GM21723 (cell line): ENCODE results near the gene SSH3.
"Not testable (repeated sequence)": the region's sequence is repeated elsewhere in the genome, so short reads cannot be mapped to it uniquely, and the experiment has no call there.

ENCODE experiments used
- ATAC-seq: cut with Tn5 transposase; IDR thresholded peaks from one replicate; pipeline ENCODE4 v1.9.1; 2021; ENCODE audit warnings: mild to moderate bottlenecking, moderate library complexity; ENCODE audit not compliant: unreplicated experiment

SSH3 gene

GRCh38 chr11:67310246-67311050 is 7.1 kb downstream of the SSH3 start:
- ATAC-seq: no peak

GRCh38 chr11:67311051-67311555 is 7.8 kb downstream of the SSH3 start:
- ATAC-seq: no peak

GRCh38 chr11:67311556-67312082 is 8.3 kb downstream of the SSH3 start:
- no peak for ATAC-seq

- no peak for ATAC-seq
Measured at GRCh38 chr11:67312187-67313021, 9.1 kb downstream of the SSH3 start.

- no peak for ATAC-seq
Measured at GRCh38 chr11:67313125-67313890, 10.0 kb downstream of the SSH3 start.

- ATAC-seq: no peak
Measured at GRCh38 chr11:67314218-67314617, 10.9 kb downstream of the SSH3 start.

GRCh38 chr11:67315325-67315909 is 12.1 kb downstream of the SSH3 start:
- no peak for ATAC-seq

- ATAC-seq: no peak
Measured at GRCh38 chr11:67316882-67317204, 13.5 kb downstream of the SSH3 start.

GRCh38 chr11:67317205-67317887 is 14.0 kb downstream of the SSH3 start:
- peak; percentile 77 for ATAC-seq

- ATAC-seq: peak; percentile 24
Measured at GRCh38 chr11:67317888-67318555, 14.7 kb downstream of the SSH3 start.

- ATAC-seq: not testable (repeated sequence)
Measured at GRCh38 chr11:67318876-67319275, 15.5 kb downstream of the SSH3 start.

- ATAC-seq: no peak
Measured at GRCh38 chr11:67320011-67320410, 16.7 kb downstream of the SSH3 start.

GRCh38 chr11:67320691-67321090 is 17.4 kb downstream of the SSH3 start:
- no peak for ATAC-seq

GRCh38 chr11:67321313-67321871 is 18.1 kb downstream of the SSH3 start:
- ATAC-seq: no peak

GRCh38 chr11:67322049-67322448 is 18.7 kb downstream of the SSH3 start:
- ATAC-seq: no peak

- ATAC-seq: no peak
Measured at GRCh38 chr11:67323526-67323925, 20.2 kb downstream of the SSH3 start.

- ATAC-seq: no peak
Measured at GRCh38 chr11:67332081-67332691, 28.9 kb downstream of the SSH3 start.

- no peak for ATAC-seq
Measured at GRCh38 chr11:67337257-67337656, 33.9 kb downstream of the SSH3 start.

- no peak for ATAC-seq
Measured at GRCh38 chr11:67344264-67344663, 40.9 kb downstream of the SSH3 start.
